HCT116 (cell line): ENCODE data around the gene SETD1A. TPM values are rescaled to one million over a fixed set of nuclear protein-coding genes. Genes with fewer than 3 reads are reported as not detected.
A peak's percentile ranks its signal among the peaks of the same experiment; 100 is the strongest.

ENCODE experiments used
- ATAC-seq: fragments of 200-7000 bp; cut with Tn5 transposase; 2 replicates; pipeline ENCODE4 v1.9.1; 2020; ENCODE audit warnings: mild to moderate bottlenecking, moderate library complexity
- BruUV-seq: library from RNA; stranded (reverse); fragments of 400-500 nt; replicated peaks from 2 replicates; lab custom pipeline; 2021; lab: Mats Ljungman, UMichigan
- CTCF ChIA-PET: fragments of 300-600 bp; sonication (Branson Sonifier 250); formaldehyde crosslinking; loops from one replicate; lab custom pipeline; 2021; ENCODE audit warnings: antibody characterized with exemption; lab: Charles Lee
- POLR2A ChIA-PET: fragments of 300-600, 350-600 bp; sonication (Branson Sonifier 250); formaldehyde crosslinking; loops from one replicate; lab custom pipeline; 2021; ENCODE audit warnings: antibody characterized with exemption; lab: Charles Lee
- RAD21 ChIA-PET, 2 experiments: fragments of 300-600 bp; sonication (Branson Sonifier 250); formaldehyde crosslinking; loops; one replicate each; lab custom pipeline; 2023; ENCODE audit warnings: low total read pairs in 2 of 2; ENCODE audit not compliant: uncharacterized antibody in 2 of 2, unreplicated experiment in 2 of 2, low non-redundant PET in 1 of 2; lab: Charles Lee
- DNase-seq: peaks from one replicate; pipeline ENCODE4 v3.0.0-alpha.2; 2010; ENCODE audit warnings: low read depth, low spot score
- H2AFZ ChIP-seq: fragments of 200-600 bp; shearing (Covaris generic), sonication (generic); 2 replicates; pipeline ENCODE4 v1.6.1; 2017; ENCODE audit warnings: low read depth, mixed run types, mixed read lengths, antibody characterized with exemption, low read length; ENCODE audit not compliant: poor library complexity, severe bottlenecking
- H3K27ac ChIP-seq: 2 replicates; pipeline ENCODE4 v1.5.1; 2012; ENCODE audit warnings: low read depth, low read length
- H3K27me3 ChIP-seq: fragments of 200-600 bp; sonication (generic); 2 replicates; pipeline ENCODE4 v1.6.1; 2016; ENCODE audit warnings: mixed run types, low read length, mixed read lengths; ENCODE audit not compliant: insufficient read depth
- H3K36me3 ChIP-seq, 2 experiments: fragments of 200-500 bp in 1 of 2; fragments of 200-600 bp in 1 of 2; sonication (Bioruptor generic) in 1 of 2; sonication (generic) in 1 of 2; 2 replicates each; pipeline versions ENCODE4 v1.5.1 to v1.6.1; 2014 to 2016; ENCODE audit warnings: low read length in 2 of 2, inconsistent platforms in 1 of 2, mixed read lengths in 1 of 2, mixed run types in 1 of 2; ENCODE audit not compliant: insufficient read depth in 2 of 2, control insufficient read depth in 1 of 2
- H3K4me1 ChIP-seq, 2 experiments: fragments of 200-600 bp in 1 of 2; sonication (generic) in 1 of 2; 2 replicates each; pipeline versions ENCODE4 v1.5.1 to v1.6.1; 2012 to 2017; ENCODE audit warnings: low read length in 2 of 2, inconsistent platforms in 1 of 2, mild to moderate bottlenecking in 1 of 2, mixed read lengths in 1 of 2, mixed run types in 1 of 2, moderate library complexity in 1 of 2; ENCODE audit not compliant: insufficient read depth in 2 of 2, control insufficient read depth in 1 of 2
- H3K4me2 ChIP-seq: fragments of 200-600 bp; sonication (generic); 2 replicates; pipeline ENCODE4 v1.6.1; 2017; ENCODE audit warnings: mixed run types, low read length, mixed read lengths
- H3K4me3 ChIP-seq, 2 experiments: fragments of 200-600 bp in 1 of 2; sonication (generic) in 1 of 2; replicated peaks in 1 of 2; 2 replicates each; pipeline ENCODE4 v1.5.1; 2011 to 2016; ENCODE audit warnings: low read length in 2 of 2, control low read depth in 1 of 2, low read depth in 1 of 2, mild to moderate bottlenecking in 1 of 2, mixed read lengths in 1 of 2, mixed run types in 1 of 2
- H3K79me2 ChIP-seq: fragments of 200-600 bp; sonication (generic); 2 replicates; pipeline ENCODE4 v1.6.1; 2017; ENCODE audit warnings: mild to moderate bottlenecking, mixed run types, low read length, moderate library complexity, mixed read lengths; ENCODE audit not compliant: insufficient read depth
- H3K9ac ChIP-seq: fragments of 200-600 bp; sonication (generic); 2 replicates; pipeline ENCODE4 v1.6.1; 2016; ENCODE audit warnings: low read length, mixed read lengths
- H3K9me2 ChIP-seq: fragments of 200-600 bp; sonication (generic), shearing (Covaris generic); 2 replicates; pipeline ENCODE4 v1.6.1; 2017; ENCODE audit warnings: mixed run types, mild to moderate bottlenecking, moderate library complexity; ENCODE audit not compliant: insufficient read depth
- H3K9me3 ChIP-seq, 2 experiments: fragments of 200-500 bp in 1 of 2; fragments of 200-600 bp in 1 of 2; sonication (Bioruptor generic) in 1 of 2; sonication (generic) in 1 of 2; 2 replicates each; pipeline ENCODE4 v1.6.1; 2014 to 2017; ENCODE audit warnings: low read length in 2 of 2, mixed read lengths in 2 of 2, inconsistent platforms in 1 of 2, low read depth in 1 of 2, mild to moderate bottlenecking in 1 of 2, mixed run types in 1 of 2, moderate library complexity in 1 of 2; ENCODE audit not compliant: control insufficient read depth in 1 of 2, insufficient read depth in 1 of 2
- H4K20me1 ChIP-seq: fragments of 200-600 bp; sonication (generic), shearing (Covaris generic); 2 replicates; pipeline ENCODE4 v1.6.1; 2017; ENCODE audit warnings: mixed run types, mild to moderate bottlenecking, moderate library complexity; ENCODE audit not compliant: insufficient read depth
- EGR1 ChIP-seq: IDR thresholded peaks from 2 replicates; pipeline ENCODE4 v1.6.1; 2012; ENCODE audit warnings: low read depth
- EZH2phosphoT487 ChIP-seq: fragments of 200-600 bp; IDR thresholded peaks from 2 replicates; pipeline ENCODE4 v1.6.1; 2018; ENCODE audit warnings: antibody characterized with exemption, borderline replicate concordance
- JUND ChIP-seq: IDR thresholded peaks from 2 replicates; pipeline ENCODE4 v1.6.1; 2012
- POLR2AphosphoS5 ChIP-seq: IDR thresholded peaks from 2 replicates; pipeline ENCODE4 v1.6.1; 2011; ENCODE audit warnings: mild to moderate bottlenecking, low read depth, low read length, moderate library complexity
- RAD21 ChIP-seq: IDR thresholded peaks from 2 replicates; pipeline ENCODE4 v1.6.1; 2012; ENCODE audit warnings: low read depth, mild to moderate bottlenecking
- SP1 ChIP-seq: IDR thresholded peaks from 2 replicates; pipeline ENCODE4 v1.6.1; 2012; ENCODE audit warnings: low read depth
- SRF ChIP-seq: IDR thresholded peaks from 2 replicates; pipeline ENCODE4 v1.6.1; 2012; ENCODE audit warnings: low read depth
- YY1 ChIP-seq: IDR thresholded peaks from 2 replicates; pipeline ENCODE4 v1.6.1; 2011; ENCODE audit warnings: low read length, low read depth, moderate library complexity, mild to moderate bottlenecking; ENCODE audit not compliant: insufficient replicate concordance; ENCODE audit errors: extremely low read depth
- intact Hi-C: fragments of 100-400 bp; cut with micrococcal nuclease; formaldehyde crosslinking; loops from 2 replicates; pipeline ENCODE4 v1.10.0; 2022
- total RNA-seq: library from RNA; stranded (reverse); gene quantifications from one replicate; pipeline ENCODE4 v1.2.1, GENCODE V29; 2021; ENCODE audit not compliant: unreplicated experiment
- TF ChIP-seq, protein P1 (sequence below): IDR thresholded peaks from 2 replicates; pipeline ENCODE4 v1.6.1; 2011; ENCODE audit warnings: mild to moderate bottlenecking, low read length, moderate library complexity; ENCODE audit not compliant: insufficient replicate concordance; ENCODE audit errors: extremely low read depth
- TF ChIP-seq, protein P2 (sequence below), 3 experiments: fragments of 200-600 bp in 1 of 3; sonication (generic) in 1 of 3; IDR thresholded peaks in 2 of 3; conservative IDR thresholded peaks in 1 of 3; 2 replicates each; pipeline ENCODE4 v1.5.1; 2012 to 2017; ENCODE audit warnings: low read depth in 2 of 3, low read length in 2 of 3, antibody characterized with exemption in 1 of 3, borderline replicate concordance in 1 of 3, control low read depth in 1 of 3, mild to moderate bottlenecking in 1 of 3, mixed read lengths in 1 of 3, mixed run types in 1 of 3, moderate library complexity in 1 of 3; ENCODE audit not compliant: insufficient read depth in 1 of 3
- TF ChIP-seq, protein P3 (sequence below): IDR thresholded peaks from 2 replicates; pipeline ENCODE4 v1.6.1; 2012
- TF ChIP-seq, protein P4 (sequence below): IDR thresholded peaks from 2 replicates; pipeline ENCODE4 v1.6.1; 2012

Gene SETD1A
- total RNA-seq, 1 experiment from 2014 or later = 26.9 TPM

DNA sequence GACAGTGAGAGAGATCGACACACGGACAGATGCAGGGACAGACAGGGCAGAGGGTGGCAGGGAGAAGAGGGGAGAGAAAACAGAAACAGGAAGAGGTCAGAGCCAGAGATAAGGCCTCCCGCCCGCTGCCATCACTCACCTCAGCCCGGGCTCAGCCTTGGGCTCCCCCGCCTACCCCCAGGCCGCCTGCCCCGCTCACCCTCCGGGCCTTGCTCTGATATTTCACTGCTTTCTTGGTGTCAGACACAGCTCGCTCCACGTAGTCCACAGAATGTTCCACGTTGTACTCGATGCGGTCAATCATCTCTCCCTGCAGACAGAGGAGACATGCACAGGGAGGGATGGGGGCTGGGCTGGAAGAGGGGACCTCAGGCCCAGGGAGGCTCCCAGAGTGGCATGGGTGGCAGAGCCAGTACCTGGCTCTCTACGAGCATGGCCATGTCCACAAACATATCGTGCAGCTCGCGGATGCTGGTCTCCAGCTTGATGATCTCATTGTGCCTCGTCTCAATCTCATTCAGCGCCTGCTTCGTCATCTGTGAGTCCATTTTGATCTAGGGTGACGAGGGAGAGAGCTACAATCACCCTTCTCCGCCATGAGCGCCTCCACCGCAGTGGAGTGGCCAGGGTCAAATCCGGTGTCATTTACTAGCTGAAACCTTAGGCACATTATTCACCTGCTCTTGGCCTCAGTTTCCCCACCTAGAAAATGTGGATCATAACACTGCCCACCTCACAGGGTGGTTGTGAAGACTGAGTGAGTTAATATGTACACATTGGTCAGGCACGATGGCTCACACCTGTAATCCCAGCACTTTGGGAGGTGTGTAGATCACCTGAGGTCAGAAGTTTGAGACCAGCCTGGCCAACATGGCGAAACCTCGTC is 35.6 kb downstream of the SETD1A start:
- intact Hi-C loops = no loop called here
- peaks cover 11 to 28% of the 10 kb centered on the region in 2 experiments for H3K4me1 ChIP-seq

DNA sequence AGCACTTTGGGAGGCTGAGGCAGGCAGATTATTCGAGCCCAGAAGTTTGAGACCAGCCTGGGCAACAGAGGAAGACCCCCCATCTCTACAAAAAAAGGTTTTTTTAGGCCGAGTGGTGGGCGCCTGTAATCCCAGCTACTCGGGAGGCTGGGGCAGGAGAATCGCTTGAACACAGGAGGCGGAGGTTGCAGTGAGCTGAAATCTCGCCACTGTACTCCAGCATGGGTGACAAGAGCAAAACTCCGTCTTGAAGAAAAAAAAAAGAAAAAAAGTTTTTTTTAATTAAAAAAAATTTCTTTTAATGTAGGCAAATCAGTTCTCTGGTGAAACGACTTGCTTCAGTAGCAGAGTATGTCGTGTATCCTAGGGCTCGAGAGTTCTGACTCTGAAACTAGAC is 38.4 kb downstream of the SETD1A start:
- ChIA-PET CTCF (interaction anchor here (1.3 to 1.7 kb wide), 2 partner anchors 10 kb away, joined by 4 to 5 read pairs; partner anchors contain the start of gene HSD3B7), RAD21 (interaction anchor here in 1 of 2 experiments (0.6 kb wide), 1 partner anchor 97 kb away, joined by 3 read pairs; no protein-coding TSS in a partner anchor), POLR2A (no interaction called here)
- peak overlapping the region; percentile 85 for H2AFZ ChIP-seq
- H3K9me3 ChIP-seq = no peaks in the 10 kb centered on the region
- peaks cover 22 to 44% of the 10 kb centered on the region in 2 experiments for H3K4me1 ChIP-seq
- no peaks in the 10 kb centered on the region for H3K9me2 ChIP-seq
- DNase-seq (no peak), ATAC-seq (no peak)
- peak overlapping the region; percentile 70 for H3K27ac ChIP-seq
- H4K20me1 ChIP-seq = no peaks in the 10 kb centered on the region
- intact Hi-C loops = loop anchor here (5.0 kb wide), 2 partner anchors 76 to 96 kb away; partner anchors contain the start of genes VKORC1, ZNF646 and ZNF668
- TF ChIP-seq POLR2AphosphoS5 = no peak
- TF ChIP-seq, protein P1, sequence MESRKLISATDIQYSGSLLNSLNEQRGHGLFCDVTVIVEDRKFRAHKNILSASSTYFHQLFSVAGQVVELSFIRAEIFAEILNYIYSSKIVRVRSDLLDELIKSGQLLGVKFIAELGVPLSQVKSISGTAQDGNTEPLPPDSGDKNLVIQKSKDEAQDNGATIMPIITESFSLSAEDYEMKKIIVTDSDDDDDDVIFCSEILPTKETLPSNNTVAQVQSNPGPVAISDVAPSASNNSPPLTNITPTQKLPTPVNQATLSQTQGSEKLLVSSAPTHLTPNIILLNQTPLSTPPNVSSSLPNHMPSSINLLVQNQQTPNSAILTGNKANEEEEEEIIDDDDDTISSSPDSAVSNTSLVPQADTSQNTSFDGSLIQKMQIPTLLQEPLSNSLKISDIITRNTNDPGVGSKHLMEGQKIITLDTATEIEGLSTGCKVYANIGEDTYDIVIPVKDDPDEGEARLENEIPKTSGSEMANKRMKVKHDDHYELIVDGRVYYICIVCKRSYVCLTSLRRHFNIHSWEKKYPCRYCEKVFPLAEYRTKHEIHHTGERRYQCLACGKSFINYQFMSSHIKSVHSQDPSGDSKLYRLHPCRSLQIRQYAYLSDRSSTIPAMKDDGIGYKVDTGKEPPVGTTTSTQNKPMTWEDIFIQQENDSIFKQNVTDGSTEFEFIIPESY = no peak
- TF ChIP-seq, protein P2, sequence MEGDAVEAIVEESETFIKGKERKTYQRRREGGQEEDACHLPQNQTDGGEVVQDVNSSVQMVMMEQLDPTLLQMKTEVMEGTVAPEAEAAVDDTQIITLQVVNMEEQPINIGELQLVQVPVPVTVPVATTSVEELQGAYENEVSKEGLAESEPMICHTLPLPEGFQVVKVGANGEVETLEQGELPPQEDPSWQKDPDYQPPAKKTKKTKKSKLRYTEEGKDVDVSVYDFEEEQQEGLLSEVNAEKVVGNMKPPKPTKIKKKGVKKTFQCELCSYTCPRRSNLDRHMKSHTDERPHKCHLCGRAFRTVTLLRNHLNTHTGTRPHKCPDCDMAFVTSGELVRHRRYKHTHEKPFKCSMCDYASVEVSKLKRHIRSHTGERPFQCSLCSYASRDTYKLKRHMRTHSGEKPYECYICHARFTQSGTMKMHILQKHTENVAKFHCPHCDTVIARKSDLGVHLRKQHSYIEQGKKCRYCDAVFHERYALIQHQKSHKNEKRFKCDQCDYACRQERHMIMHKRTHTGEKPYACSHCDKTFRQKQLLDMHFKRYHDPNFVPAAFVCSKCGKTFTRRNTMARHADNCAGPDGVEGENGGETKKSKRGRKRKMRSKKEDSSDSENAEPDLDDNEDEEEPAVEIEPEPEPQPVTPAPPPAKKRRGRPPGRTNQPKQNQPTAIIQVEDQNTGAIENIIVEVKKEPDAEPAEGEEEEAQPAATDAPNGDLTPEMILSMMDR (IDR thresholded peaks at IDR 0.05 in 2 of 3, conservative IDR thresholded peaks at IDR 0.05 in 1 of 3; ENCODE audit: borderline replicate concordance in 1 of 3, insufficient read depth in 1 of 3, low read depth in 2 of 3, low read length in 2 of 3) = no peak
- no peak for TF ChIP-seq SRF
- TF ChIP-seq, protein P3, sequence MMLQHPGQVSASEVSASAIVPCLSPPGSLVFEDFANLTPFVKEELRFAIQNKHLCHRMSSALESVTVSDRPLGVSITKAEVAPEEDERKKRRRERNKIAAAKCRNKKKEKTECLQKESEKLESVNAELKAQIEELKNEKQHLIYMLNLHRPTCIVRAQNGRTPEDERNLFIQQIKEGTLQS = no peak
- no peak for TF ChIP-seq SP1
- TF ChIP-seq EGR1 = no peak
- no peak for TF ChIP-seq RAD21
- TF ChIP-seq EZH2phosphoT487 = no peak
- no peak for TF ChIP-seq YY1
- TF ChIP-seq, protein P4, sequence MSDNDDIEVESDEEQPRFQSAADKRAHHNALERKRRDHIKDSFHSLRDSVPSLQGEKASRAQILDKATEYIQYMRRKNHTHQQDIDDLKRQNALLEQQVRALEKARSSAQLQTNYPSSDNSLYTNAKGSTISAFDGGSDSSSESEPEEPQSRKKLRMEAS = no peak
- H3K4me3 ChIP-seq = peak overlapping the region; percentile 72 to 83
- no peaks in the 10 kb centered on the region for H3K79me2 ChIP-seq
- H3K36me3 ChIP-seq = no peaks in the 10 kb centered on the region
- H3K27me3 ChIP-seq = no peaks in the 10 kb centered on the region
- no TSS peak for BruUV-seq
- H3K9ac ChIP-seq = peak overlapping the region; percentile 87
- peak overlapping the region; percentile 99 for H3K4me2 ChIP-seq

More for the DNA sequence above, 35.6 kb downstream of the SETD1A start:
- H3K79me2 ChIP-seq = no peaks in the 10 kb centered on the region
- H3K27ac ChIP-seq = no peak overlapping the region
- H4K20me1 ChIP-seq = no peaks in the 10 kb centered on the region
- H3K36me3 ChIP-seq = no peaks in the 10 kb centered on the region
- ChIA-PET POLR2A (interaction anchor here (1.6 kb wide), 1 partner anchor 125 kb away, joined by 3 read pairs; the partner anchor contains the start of gene KAT8), RAD21 (no interaction called here), CTCF (interaction anchor here (1.0 kb wide), 2 partner anchors 8 to 149 kb away, joined by 3 read pairs; partner anchors contain the start of gene HSD3B7)
- no peak overlapping the region for H3K4me2 ChIP-seq
- H3K27me3 ChIP-seq = no peaks in the 10 kb centered on the region
- ATAC-seq = no peak
- H2AFZ ChIP-seq = no peak overlapping the region
- no peak for TF ChIP-seq JUND
- no peaks in the 10 kb centered on the region for H3K9me3 ChIP-seq
- H3K9ac ChIP-seq = no peak overlapping the region
- no peaks in the 10 kb centered on the region for H3K9me2 ChIP-seq
- DNase-seq = no peak
- BruUV-seq = no TSS peak
- H3K4me3 ChIP-seq = no peak overlapping the region
